Stimulated activated CD8-positive, alpha-beta memory T cell treated with anti-CD3 and anti-CD28 coated beads, Interleukin-12 subunit alpha, Interleukin-12 subunit beta, amount 100 ng/mL, for 24 hours (primary cell): ENCODE data around the gene ANKRD53.
A peak's percentile ranks its signal among the peaks of the same experiment; 100 is the strongest.

Experiments used
- DNase-seq: peaks from one replicate; pipeline ENCODE4 v3.0.0-alpha.2; 2020; ENCODE audit errors: extremely low read depth

ANKRD53 gene

GRCh38 chr2:70965506-70965905 lies 12.9 kb upstream of the ANKRD53 start:
- no peak for DNase-seq

- no peak for DNase-seq
Observed at GRCh38 chr2:70966681-70967080, 11.7 kb upstream of the ANKRD53 start.

GRCh38 chr2:70967189-70967588 lies 11.2 kb upstream of the ANKRD53 start:
- DNase-seq: no peak

- DNase-seq: no peak
Observed at GRCh38 chr2:70974592-70974991, 3.8 kb upstream of the ANKRD53 start.

- no peak for DNase-seq
Observed at GRCh38 chr2:70975237-70975636, 3.2 kb upstream of the ANKRD53 start.

- DNase-seq: no peak
Observed at GRCh38 chr2:70977605-70978205, 725 bp upstream of the ANKRD53 start.

- DNase-seq: no peak
Observed at GRCh38 chr2:70979180-70979488, 704 bp downstream of the ANKRD53 start.

GRCh38 chr2:70979626-70980025 lies 1.2 kb downstream of the ANKRD53 start:
- DNase-seq: no peak

- DNase-seq: no peak
Observed at GRCh38 chr2:70981421-70981820, 3.0 kb downstream of the ANKRD53 start.

- no peak for DNase-seq
Observed at GRCh38 chr2:70981866-70982810, 3.7 kb downstream of the ANKRD53 start.

GRCh38 chr2:70982971-70983370 lies 4.5 kb downstream of the ANKRD53 start:
- no peak for DNase-seq

- DNase-seq: no peak
Observed at GRCh38 chr2:70983506-70984227, 5.2 kb downstream of the ANKRD53 start.

GRCh38 chr2:70984228-70984575 lies 5.8 kb downstream of the ANKRD53 start:
- no peak for DNase-seq

GRCh38 chr2:70984576-70985282 lies 6.3 kb downstream of the ANKRD53 start:
- peak; percentile 57 for DNase-seq

GRCh38 chr2:70985283-70985688 lies 6.9 kb downstream of the ANKRD53 start:
- DNase-seq: no peak

- DNase-seq: no peak
Observed at GRCh38 chr2:70985956-70986355, 7.5 kb downstream of the ANKRD53 start.

GRCh38 chr2:70986499-70987189 lies 8.2 kb downstream of the ANKRD53 start:
- DNase-seq: no peak

- no peak for DNase-seq
Observed at GRCh38 chr2:70987386-70987785, 9.0 kb downstream of the ANKRD53 start.

GRCh38 chr2:70988151-70988550 lies 9.7 kb downstream of the ANKRD53 start:
- DNase-seq: no peak

GRCh38 chr2:70988726-70989648 lies 10.6 kb downstream of the ANKRD53 start:
- no peak for DNase-seq
